ENCODE data around the gene ADCY10. TPM values are rescaled to one million over a fixed set of nuclear protein-coding genes. Genes with fewer than 3 reads are reported as not detected.
"Not testable (repeated sequence)": the region's sequence is repeated elsewhere in the genome, so short reads cannot be mapped to it uniquely, and the experiment has no call there.

The ADCY10 gene
- total RNA-seq, 8 experiments from 2014 or later, result 0.04 to 1.3 (median 0.60) TPM; not detected in 1

DNA sequence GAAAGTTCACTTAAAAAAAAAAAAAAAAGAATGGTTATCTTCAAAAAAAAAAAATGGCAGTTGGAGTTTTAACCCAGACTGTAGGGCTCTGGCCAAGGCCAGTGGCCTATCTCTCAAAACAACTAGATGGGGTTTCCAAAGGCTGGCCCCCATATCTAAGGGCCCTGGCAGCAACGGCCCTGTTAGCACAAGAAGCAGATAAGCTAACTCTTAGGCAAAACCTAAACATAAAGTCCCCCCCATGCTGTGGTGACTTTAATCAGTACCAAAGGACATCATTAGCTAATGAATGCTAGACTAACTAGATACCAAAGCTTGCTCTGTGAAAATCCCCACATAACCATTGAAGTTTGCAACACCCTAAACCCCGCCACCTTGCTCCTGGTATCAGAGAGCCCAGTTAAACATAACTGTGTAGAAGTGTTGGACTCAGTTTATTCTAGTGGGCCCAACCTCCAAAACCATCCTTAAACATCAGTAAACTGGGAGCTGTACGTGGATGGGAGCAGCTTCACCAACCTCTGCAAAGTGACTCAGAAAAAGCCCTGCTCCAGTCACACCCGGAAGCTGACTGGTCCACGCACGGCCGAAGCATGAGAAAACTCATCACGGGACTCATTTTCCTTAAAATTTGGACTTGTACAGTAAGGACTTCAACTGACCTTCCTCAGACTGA, 47.1 kb downstream of the ADCY10 start:
- H3K27ac ChIP-seq; ATAC-seq (replicated peaks in 6 of 8); H3K4me1 ChIP-seq (replicated peaks in 1 of 2); H3K4me3 ChIP-seq; in situ Hi-C loops (cut with MboI; ENCODE audit: low pct_unique_long_range_greater_than_20kb in 2 of 9, low sequenced_read_pairs in 9 of 9, unreplicated experiment in 9 of 9): not testable (repeated sequence)
- 57 to 100% (median 94%) methylated on average over 1 to 6 of the region's 8 CpGs; no CpG with 5 or more reads in 6 of the 10 experiments for WGBS, 10 experiments

DNA sequence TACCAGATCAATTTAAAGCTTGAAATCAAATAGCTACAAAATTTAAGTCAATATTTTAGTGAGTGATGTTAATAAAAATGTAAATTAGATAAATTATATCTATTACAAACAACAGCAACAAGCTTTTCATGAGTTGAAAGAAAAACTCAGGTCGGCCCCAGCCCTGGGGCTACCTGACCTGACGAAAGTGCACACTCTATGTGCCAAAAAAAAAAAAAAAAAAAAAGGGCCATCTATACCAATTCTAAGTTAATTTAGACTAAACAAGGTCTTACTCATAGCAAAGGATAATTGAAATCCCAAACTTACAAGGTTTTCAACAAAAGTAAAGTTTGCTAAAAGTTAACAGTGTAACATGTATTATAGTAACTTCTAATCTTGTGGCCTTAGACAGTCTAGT, 47.6 kb downstream of the ADCY10 start:
- H3K4me3 ChIP-seq; H3K4me1 ChIP-seq (replicated peaks in 1 of 2); ATAC-seq (replicated peaks in 6 of 8); H3K27ac ChIP-seq; in situ Hi-C loops (cut with MboI; ENCODE audit: low pct_unique_long_range_greater_than_20kb in 2 of 9, low sequenced_read_pairs in 9 of 9, unreplicated experiment in 9 of 9): not testable (repeated sequence)
- WGBS, 10 experiments, result 80 to 100% (median 100%) methylated on average over 1 to 2 of the region's 2 CpGs; no CpG with 5 or more reads in 3 of the 10 experiments

DNA sequence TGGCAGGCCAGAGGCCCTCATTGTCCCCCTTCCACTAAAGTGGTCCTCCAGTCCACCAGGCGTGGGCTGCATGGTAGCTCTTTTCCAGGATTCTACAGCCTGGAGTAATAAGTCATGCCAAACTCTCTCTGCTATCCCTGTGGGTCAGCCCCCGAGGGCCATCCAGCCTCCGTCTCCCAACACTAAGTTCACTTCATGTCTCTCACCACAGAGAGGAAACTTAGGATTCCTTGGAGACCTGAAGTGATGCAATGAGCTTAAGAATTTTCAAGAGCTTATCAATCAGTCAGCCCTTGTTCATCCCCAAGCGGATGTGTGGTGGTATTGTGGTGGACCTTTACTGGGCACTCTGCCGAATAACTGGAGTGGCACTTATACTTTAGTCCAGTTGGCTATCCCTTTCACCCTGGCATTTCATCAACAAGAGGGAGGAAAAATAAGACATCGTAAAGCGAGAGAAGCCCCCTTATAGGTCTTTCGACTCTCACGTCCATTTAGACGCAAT, 48.1 kb downstream of the ADCY10 start:
- ATAC-seq (replicated peaks in 6 of 8); H3K4me3 ChIP-seq; H3K27ac ChIP-seq; H3K4me1 ChIP-seq (replicated peaks in 1 of 2); in situ Hi-C loops (cut with MboI; ENCODE audit: low pct_unique_long_range_greater_than_20kb in 2 of 9, low sequenced_read_pairs in 9 of 9, unreplicated experiment in 9 of 9): not testable (repeated sequence)
- WGBS, 10 experiments, result 97 to 100% (median 100%) methylated on average over 1 to 10 of the region's 10 CpGs; no CpG with 5 or more reads in 4 of the 10 experiments

DNA sequence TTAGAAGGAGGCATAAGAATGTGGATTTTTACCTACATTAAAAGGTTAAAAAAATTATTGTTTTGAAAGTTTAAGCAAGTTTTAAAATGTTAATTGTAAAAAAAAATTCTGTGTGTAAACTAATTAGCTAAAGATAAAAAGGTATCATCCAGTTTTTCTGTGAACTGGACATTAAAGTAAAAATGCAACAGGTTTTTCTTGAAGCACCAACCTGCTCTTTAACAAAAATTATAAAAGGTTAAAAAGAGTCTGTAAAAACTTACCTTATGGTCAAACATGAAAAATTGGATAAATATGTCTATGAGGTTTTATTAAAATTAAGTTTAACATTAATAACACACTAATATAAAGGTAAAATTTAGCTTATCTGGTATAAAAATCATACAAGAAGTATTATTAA, 48.7 kb downstream of the ADCY10 start:
- H3K4me3 ChIP-seq; H3K27ac ChIP-seq; ATAC-seq (replicated peaks in 6 of 8); H3K4me1 ChIP-seq (replicated peaks in 1 of 2); in situ Hi-C loops (cut with MboI; ENCODE audit: low pct_unique_long_range_greater_than_20kb in 2 of 9, low sequenced_read_pairs in 9 of 9, unreplicated experiment in 9 of 9): not testable (repeated sequence)

DNA sequence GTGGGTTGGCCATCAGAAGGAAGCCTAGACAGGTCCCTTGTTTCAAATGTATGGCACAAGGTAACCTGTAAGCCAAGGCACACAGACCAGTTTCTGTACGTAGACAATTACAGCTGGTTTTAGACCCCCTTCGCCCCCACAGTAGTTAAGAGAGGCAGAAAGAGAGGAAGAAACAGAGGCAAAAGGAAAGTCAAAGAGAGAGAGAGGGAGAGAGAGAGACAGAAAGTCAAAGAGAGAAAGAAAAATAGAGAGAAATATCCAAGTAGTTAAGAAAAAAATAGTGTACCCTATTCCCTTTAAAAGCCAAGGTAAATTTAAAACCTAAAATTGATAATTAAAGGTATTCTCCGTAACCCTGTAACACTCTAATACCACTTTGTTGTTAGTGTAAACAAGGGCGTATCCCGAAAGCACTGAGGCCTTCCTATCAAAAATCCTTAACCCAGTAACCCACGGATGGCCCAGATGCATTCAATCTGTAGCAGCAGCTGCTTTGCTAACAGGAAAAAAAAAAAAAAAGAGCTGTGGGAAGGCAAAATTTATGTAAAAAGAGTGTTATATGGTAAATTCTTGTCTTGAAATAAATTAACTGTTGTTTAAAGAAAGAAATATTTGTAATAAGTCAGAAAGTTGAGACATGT, 49.4 kb downstream of the ADCY10 start:
- 48 to 94% (median 84%) methylated on average over 3 to 6 of the region's 6 CpGs for WGBS, 10 experiments

DNA sequence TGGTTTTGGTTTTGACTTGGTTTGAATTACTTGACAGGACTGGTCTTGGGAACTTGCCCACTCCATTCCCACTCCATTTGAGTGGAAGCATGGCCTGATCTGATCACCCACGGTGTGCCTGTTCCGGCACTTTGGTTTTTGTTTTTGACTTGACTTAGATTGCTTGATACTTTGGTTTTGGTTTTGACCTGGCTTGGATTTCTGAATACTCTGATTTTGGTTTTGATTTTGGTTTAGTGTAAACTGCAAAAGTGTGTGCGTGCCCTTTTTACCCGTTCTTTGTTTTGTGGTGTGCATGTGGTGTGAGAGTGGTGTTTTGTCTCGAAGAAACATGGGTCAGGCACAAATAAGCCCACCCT, 50.0 kb downstream of the ADCY10 start:
- no peak for ATAC-seq (replicated peaks in 6 of 8)
- in situ Hi-C loops (cut with MboI; ENCODE audit: low pct_unique_long_range_greater_than_20kb in 2 of 9, low sequenced_read_pairs in 9 of 9, unreplicated experiment in 9 of 9), result no loop called here
- Histone ChIP-seq H3K4me1 (replicated peaks in 1 of 2) (no peaks in the 10 kb centered on the region), H3K27ac (no peak overlapping the region), H3K4me3 (no peak overlapping the region)
- 70 to 100% (median 97%) methylated on average over 1 to 5 of the region's 5 CpGs; no CpG with 5 or more reads in 1 of the 10 experiments for WGBS, 10 experiments

More for the DNA sequence above, 49.4 kb downstream of the ADCY10 start:
- in situ Hi-C loops (cut with MboI; ENCODE audit: low pct_unique_long_range_greater_than_20kb in 2 of 9, low sequenced_read_pairs in 9 of 9, unreplicated experiment in 9 of 9), result no loop called here
- H3K27ac ChIP-seq, result no peak overlapping the region
- no peak for ATAC-seq (replicated peaks in 6 of 8)
- H3K4me3 ChIP-seq, result no peak overlapping the region
- H3K4me1 ChIP-seq (replicated peaks in 1 of 2), result no peaks in the 10 kb centered on the region

DNA sequence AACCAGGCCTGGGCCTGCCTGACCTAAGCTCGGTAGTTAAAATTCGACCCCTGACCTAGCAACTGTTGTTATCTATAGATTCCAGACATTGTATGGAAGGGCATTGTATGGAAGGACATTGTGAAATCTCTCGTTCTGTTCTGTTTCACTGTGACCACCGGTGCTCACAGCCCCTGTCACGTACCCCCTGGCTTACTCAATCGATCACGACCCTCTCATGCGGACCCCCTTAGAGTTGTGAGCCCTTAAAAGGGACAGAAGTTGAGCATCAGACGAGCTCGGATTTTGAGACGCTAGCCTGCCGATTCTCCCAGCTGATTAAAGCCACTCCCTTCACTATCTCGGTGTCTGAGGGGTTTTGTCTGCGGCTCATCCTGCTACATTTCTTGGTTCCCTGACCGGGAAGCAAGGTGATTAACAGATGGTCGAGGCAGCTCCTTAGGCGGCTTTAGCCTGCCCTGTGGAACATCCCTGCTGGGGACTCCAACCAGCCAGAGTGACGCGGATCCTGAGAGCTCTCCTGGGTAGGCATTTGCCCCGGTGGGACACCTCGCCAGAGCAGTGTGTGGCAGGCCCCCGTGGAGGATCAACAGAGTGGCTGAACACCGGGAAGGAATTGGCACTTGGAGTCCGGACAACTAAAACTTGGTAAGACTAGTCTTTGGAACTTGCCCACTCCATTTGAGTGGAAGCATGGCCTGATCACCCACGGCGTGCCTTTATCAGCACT, 50.6 kb downstream of the ADCY10 start:
- ATAC-seq (replicated peaks in 6 of 8); in situ Hi-C loops (cut with MboI; ENCODE audit: low pct_unique_long_range_greater_than_20kb in 2 of 9, low sequenced_read_pairs in 9 of 9, unreplicated experiment in 9 of 9); H3K4me1 ChIP-seq (replicated peaks in 1 of 2); H3K4me3 ChIP-seq; H3K27ac ChIP-seq: not testable (repeated sequence)
- WGBS, 10 experiments, result 85 to 95% (median 92%) methylated on average over 2 to 15 of the region's 26 CpGs; no CpG with 5 or more reads in 3 of the 10 experiments

DNA sequence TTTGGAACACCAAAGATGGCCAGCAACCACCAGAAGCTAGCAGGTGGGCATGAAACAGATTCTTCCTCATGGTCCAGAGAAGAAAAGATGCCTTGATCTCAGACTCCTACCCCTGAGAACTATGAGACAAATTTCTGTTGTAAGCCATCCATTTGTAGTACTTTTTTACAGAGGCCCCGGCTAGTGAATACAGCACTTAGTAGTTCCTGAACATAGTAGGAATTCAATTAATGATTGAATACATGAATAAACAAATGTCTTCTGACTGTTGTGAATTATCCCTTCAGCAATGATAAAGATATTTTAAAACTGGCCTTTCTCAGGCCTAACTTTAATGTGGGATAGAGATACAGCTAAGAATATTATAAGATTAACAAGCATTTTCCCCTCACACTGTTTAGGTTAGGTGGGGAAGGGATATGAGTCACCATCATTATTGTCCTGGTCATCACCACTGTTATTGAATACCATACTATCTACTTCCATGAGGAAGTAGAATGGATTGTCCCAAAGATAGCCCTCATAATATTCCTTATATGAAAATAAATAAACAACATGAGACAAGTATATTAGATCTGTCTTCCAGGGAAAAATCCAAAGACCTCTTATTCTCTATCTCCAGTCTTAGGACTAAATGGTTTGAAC, 51.4 kb downstream of the ADCY10 start:
- in situ Hi-C loops (cut with MboI; ENCODE audit: low pct_unique_long_range_greater_than_20kb in 2 of 9, low sequenced_read_pairs in 9 of 9, unreplicated experiment in 9 of 9), result no loop called here
- no peak for ATAC-seq (replicated peaks in 6 of 8)
- 67 to 100% (median 87%) methylated on average over 1 of the region's 1 CpG; no CpG with 5 or more reads in 2 of the 10 experiments for WGBS, 10 experiments
- Histone ChIP-seq H3K4me1 (replicated peaks in 1 of 2) (no peaks in the 10 kb centered on the region), H3K27ac (no peak overlapping the region), H3K4me3 (no peak overlapping the region)

DNA sequence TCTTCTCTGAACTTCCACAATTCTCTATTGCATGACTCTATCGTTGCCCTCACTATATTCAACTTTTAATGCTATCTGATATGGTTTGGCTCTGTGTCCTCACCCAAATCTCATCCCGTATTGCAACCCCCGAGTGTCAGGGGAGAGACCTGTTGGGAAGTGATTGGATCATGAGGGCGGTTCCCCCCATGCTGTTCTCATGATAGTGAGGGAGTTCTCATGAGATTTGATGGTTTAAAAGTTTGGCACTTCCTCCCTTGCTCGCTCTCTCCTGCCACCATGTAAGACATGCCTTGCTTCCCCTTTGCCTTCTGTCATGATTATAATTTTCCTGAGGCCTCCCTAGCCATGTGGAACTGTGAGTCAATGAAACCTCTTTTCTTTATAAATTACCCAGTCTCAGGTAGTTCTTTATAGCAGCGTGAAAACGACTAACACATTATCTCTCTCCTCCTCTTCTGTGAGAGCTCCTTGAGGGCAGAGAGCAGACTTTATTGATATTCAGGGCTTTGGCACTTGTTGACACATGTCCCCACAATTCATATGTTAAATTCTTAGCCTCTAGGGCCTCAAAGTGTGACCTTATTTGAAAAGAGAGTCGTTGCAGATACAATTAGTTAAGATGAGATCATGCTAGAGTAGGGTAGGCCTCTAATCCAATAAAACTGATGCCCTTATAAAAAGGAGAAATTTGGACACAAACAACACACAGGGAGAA, 52.1 kb downstream of the ADCY10 start:
- no peak for ATAC-seq (replicated peaks in 6 of 8)
- Histone ChIP-seq H3K4me3 (no peak overlapping the region), H3K27ac (no peak overlapping the region), H3K4me1 (replicated peaks in 1 of 2) (no peaks in the 10 kb centered on the region)
- in situ Hi-C loops (cut with MboI; ENCODE audit: low pct_unique_long_range_greater_than_20kb in 2 of 9, low sequenced_read_pairs in 9 of 9, unreplicated experiment in 9 of 9), result no loop called here
- 33 to 80% (median 67%) methylated on average over 1 to 8 of the region's 8 CpGs; no CpG with 5 or more reads in 1 of the 10 experiments for WGBS, 10 experiments

DNA sequence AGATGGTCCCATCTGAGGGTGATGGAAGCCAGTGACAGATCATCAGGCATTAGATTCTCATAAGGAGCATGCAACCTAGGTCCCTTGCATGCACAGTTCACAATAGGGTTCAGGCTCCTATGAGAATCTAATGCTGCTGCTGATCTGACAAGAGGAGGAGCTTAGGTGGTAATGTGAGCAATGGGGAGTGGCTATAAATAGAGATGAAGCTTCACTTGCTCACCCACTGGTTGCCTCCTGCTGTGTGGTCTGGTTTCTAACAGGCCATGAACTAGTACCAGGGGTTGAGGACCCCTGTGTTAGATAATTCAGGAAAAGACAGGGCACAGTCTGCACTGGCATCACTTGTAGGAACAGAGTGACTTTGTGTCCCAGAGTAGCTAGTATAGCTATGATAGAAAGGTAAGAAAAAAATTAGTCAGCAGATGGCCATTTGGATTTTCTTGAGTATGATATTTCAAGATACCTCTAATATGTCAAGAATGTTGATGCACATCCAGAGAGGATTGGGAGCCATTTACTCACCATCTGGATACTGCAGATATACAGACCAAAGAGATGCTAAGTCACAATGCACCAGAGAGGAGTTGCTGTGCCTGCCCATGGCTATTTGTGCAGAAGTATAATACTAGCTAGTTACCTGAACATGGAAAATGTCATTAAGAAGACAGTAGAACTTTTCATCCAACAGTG, 53.6 kb downstream of the ADCY10 start:
- no peak overlapping the region for H3K27ac ChIP-seq
- no peak for ATAC-seq (replicated peaks in 6 of 8)
- in situ Hi-C loops (cut with MboI; ENCODE audit: low pct_unique_long_range_greater_than_20kb in 2 of 9, low sequenced_read_pairs in 9 of 9, unreplicated experiment in 9 of 9), result no loop called here

DNA sequence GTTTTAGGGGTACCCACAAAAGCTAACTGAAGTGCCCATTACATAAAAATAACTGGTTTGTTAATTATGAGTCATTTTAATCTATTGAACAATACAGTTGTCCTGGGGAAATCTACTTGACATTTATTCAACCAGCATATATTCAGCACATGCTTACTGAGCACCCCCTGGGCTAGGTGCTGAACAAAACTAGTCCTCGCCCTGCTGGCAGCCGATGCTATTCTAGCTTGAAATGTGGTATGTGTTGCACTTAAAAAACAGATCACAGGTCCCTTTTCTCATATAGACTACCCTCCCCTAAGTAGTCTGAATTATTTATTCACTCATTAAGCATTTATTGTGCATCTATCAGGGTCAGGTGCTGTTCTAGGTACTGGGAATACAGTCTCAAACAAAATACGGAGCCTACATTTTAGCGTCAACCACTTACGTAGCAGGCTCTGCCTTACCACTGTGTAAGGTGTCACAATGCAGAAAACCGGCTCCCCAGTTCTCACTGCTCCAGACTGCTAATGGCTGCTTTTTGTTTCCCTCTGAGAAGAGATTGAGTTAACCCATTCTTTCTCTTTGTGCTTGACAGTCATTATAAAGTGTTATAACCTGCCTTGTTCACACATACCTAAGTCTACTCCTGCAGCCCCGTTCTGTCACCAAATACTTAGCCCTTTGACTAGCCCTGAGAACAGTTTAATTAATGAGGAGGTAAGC, 57.1 kb downstream of the ADCY10 start:
- peak in 1 of 8 experiments; percentile 27 for ATAC-seq (replicated peaks in 6 of 8)
- H3K4me3 ChIP-seq, result no peak overlapping the region
- in situ Hi-C loops (cut with MboI; ENCODE audit: low pct_unique_long_range_greater_than_20kb in 2 of 9, low sequenced_read_pairs in 9 of 9, unreplicated experiment in 9 of 9), result no loop called here
- H3K27ac ChIP-seq, result no peak overlapping the region
- WGBS, 10 experiments, result 40 to 77% (median 64%) methylated on average over 3 to 7 of the region's 7 CpGs
- no peaks in the 10 kb centered on the region for H3K4me1 ChIP-seq (replicated peaks in 1 of 2)

More for the DNA sequence above, 53.6 kb downstream of the ADCY10 start:
- Histone ChIP-seq H3K4me3 (no peak overlapping the region), H3K4me1 (replicated peaks in 1 of 2) (no peaks in the 10 kb centered on the region)

DNA sequence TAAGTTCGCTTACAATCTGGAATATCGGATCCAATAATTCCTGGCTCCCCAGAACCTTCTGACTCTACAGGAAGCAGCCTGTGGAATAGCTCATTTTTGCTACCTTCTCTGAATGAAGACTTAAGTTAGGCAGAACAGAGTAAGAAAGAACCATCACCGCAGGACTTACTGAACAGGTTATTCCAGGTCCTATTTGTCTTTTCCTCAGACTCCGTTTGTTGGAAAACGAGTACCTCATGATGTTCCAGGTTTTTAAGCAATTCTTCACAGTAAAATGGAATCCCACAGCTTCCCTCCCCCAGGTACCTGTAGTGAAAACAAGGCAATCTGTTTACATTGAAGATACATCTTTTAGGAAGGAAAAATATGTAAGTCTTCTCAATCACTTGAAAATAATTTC, 59.8 kb downstream of the ADCY10 start:
- H3K4me3 ChIP-seq, result no peak overlapping the region
- no peak for ATAC-seq (replicated peaks in 6 of 8)
- H3K27ac ChIP-seq, result no peak overlapping the region
- in situ Hi-C loops (cut with MboI; ENCODE audit: low pct_unique_long_range_greater_than_20kb in 2 of 9, low sequenced_read_pairs in 9 of 9, unreplicated experiment in 9 of 9), result no loop called here
- WGBS, 10 experiments, result 62 to 100% (median 79%) methylated on average over 2 to 5 of the region's 5 CpGs
- no peaks in the 10 kb centered on the region for H3K4me1 ChIP-seq (replicated peaks in 1 of 2)
